ENCODE results near the gene NT5E. TPM values are rescaled to one million over a fixed set of nuclear protein-coding genes. Genes with fewer than 3 reads are reported as not detected.

The NT5E gene
- polyA plus RNA-seq, 1 experiment: 63.0 TPM

DNA sequence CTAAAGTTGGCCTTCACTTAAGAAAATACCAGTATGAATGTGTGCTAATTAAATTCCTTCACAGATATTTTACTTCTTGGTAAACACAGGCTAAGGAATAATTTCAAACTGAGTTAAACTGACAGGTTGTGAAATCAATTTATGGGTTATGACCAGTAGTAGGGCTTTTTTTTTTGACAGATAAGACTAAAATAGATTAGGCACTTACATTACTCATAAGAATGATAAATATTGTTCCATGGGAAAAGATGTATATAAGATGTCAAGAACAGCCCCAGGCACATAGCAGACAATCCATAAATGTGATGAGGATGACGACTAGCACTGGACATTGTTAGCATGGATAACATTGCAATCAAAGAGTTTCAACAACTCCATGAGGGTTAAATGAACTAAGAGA is 22.9 kb downstream of the NT5E start:
- DNase-seq (ENCODE audit: low read depth): no peak
- ChIA-PET POLR2A (no interaction called here), CTCF (interaction anchor here (3.4 kb wide), 1 partner anchor 11 kb away, joined by 28 read pairs; no protein-coding TSS in a partner anchor)
- Histone ChIP-seq H3K27me3 (ENCODE audit: control insufficient read depth, insufficient read depth, low read length) (no peaks in the 10 kb centered on the region), H3K36me3 (ENCODE audit: control insufficient read depth, insufficient read depth, low read length) (peaks cover 2% of the 10 kb centered on the region), H3K4me3 (ENCODE audit: low read depth, low read length) (no peak overlapping the region)
- TF ChIP-seq, protein P1, sequence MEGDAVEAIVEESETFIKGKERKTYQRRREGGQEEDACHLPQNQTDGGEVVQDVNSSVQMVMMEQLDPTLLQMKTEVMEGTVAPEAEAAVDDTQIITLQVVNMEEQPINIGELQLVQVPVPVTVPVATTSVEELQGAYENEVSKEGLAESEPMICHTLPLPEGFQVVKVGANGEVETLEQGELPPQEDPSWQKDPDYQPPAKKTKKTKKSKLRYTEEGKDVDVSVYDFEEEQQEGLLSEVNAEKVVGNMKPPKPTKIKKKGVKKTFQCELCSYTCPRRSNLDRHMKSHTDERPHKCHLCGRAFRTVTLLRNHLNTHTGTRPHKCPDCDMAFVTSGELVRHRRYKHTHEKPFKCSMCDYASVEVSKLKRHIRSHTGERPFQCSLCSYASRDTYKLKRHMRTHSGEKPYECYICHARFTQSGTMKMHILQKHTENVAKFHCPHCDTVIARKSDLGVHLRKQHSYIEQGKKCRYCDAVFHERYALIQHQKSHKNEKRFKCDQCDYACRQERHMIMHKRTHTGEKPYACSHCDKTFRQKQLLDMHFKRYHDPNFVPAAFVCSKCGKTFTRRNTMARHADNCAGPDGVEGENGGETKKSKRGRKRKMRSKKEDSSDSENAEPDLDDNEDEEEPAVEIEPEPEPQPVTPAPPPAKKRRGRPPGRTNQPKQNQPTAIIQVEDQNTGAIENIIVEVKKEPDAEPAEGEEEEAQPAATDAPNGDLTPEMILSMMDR (IDR thresholded peaks at IDR 0.05; ENCODE audit: insufficient read depth, low read depth, low read length): no peak

DNA sequence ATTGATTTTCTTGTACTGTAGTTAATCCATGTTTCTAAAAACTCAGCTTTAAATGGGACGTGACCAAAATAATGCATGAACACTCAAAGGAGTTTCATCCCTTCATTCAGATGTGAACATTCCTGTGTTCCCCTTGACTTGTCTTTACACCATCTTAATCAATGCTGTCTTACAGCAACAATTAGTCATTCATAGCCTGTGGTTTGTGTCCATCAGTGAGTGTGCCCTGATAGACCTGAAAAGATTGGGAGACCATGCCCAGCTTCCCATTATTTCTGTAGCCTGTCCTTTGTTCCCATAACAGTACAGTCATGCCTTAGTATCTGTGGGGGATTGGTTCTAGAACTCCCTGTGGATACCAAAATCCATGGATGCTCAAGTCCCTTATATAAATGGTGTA is 23.9 kb downstream of the NT5E start:
- H3K4me3 ChIP-seq (ENCODE audit: low read depth, low read length): no peak overlapping the region
- DNase-seq (ENCODE audit: low read depth): no peak
- TF ChIP-seq, protein P1 (IDR thresholded peaks at IDR 0.05; ENCODE audit: insufficient read depth, low read depth, low read length): no peak
- ChIA-PET CTCF (interaction anchor here (0.7 to 3.4 kb wide), 2 partner anchors 10 to 119 kb away, joined by 3 to 28 read pairs; no protein-coding TSS in a partner anchor), POLR2A (no interaction called here)
- H3K36me3 ChIP-seq (ENCODE audit: control insufficient read depth, insufficient read depth, low read length): peaks cover 2% of the 10 kb centered on the region
- H3K27me3 ChIP-seq (ENCODE audit: control insufficient read depth, insufficient read depth, low read length): no peaks in the 10 kb centered on the region

DNA sequence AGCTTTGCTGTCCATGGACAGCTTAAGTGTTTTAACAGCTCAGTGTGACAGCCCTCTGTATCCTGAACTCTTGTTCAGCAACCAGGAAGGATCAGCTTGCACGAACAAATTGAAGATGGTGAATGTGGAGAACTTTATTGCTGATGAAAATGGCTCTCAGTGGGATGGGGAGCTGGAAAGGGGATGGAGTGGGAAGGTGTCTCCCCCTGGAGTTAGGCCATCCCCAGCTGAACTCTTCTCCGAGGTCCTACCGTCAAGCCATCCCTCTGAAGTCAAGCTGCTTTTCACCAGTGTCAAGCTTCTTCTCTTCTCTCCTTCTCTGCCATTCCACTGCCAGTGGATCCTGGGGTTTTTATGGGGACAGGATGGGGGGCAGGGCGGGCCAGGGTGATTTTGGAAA is 26.6 kb downstream of the NT5E start:
- Histone ChIP-seq H3K36me3 (ENCODE audit: control insufficient read depth, insufficient read depth, low read length) (peaks cover 2% of the 10 kb centered on the region), H3K4me3 (ENCODE audit: low read depth, low read length) (no peak overlapping the region), H3K27me3 (ENCODE audit: control insufficient read depth, insufficient read depth, low read length) (no peaks in the 10 kb centered on the region)
- ChIA-PET POLR2A (no interaction called here), CTCF (interaction anchor here (1.6 kb wide), 1 partner anchor 121 kb away, joined by 6 read pairs; no protein-coding TSS in a partner anchor)
- TF ChIP-seq, protein P1 (IDR thresholded peaks at IDR 0.05; ENCODE audit: insufficient read depth, low read depth, low read length): no peak
- no peak for DNase-seq (ENCODE audit: low read depth)

DNA sequence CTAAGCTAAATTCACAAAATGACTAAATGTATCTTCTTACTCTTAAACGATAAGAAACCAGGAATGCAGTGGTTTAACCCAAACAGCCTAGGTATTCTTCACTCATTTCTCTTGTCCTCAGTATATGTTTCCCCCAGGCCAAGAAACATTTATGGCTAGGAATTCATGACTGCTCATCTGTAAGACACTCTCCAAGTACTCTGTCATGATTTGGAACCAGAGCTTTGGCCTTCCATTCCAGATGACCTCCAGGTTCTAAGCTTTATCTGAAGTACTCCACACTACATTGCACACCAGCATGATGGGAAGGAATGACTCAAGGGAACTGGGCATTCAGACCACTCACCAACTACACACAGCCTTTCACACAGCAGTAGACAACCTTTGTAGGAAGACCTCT is 29.3 kb downstream of the NT5E start:
- POLR2A ChIA-PET: no interaction called here
- H3K36me3 ChIP-seq (ENCODE audit: control insufficient read depth, insufficient read depth, low read length): peaks cover 2% of the 10 kb centered on the region

DNA sequence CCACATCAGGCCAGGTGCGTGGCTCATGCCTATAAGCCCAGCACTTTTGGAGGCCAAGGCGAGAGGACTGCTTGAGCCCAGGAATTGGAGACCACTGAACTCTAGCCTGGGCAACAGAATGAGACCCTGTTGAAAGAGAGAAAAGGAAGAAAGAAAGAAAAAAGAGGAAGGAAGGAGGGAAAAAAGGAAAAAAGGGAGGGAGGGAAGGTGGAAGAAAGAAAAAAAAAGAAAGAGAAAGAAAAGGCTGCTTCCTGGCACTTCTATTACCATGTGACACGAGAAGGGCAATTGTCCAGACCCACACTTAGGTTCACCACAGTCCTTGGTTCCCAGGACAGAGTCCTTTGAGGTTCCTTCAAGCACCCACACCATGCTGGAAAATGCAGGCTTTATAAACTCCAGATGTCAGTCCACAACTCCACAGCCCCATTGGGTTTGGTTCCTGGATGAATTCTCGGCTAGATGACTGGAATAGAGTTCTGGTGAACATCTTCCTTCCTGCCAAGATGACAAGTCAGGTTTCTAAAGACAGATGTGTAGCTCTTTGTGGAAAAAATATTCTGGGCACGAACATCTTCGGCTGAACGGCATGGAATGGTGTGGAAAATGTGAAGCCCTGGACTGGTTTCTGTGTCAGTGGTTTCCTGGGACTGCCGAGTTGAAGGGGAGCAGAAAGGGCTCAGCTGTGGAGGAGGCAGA is 32.5 kb downstream of the NT5E start:
- TF ChIP-seq, protein P1 (IDR thresholded peaks at IDR 0.05; ENCODE audit: insufficient read depth, low read depth, low read length): no peak
- Histone ChIP-seq H3K27me3 (ENCODE audit: control insufficient read depth, insufficient read depth, low read length) (no peaks in the 10 kb centered on the region), H3K4me3 (ENCODE audit: low read depth, low read length) (no peak overlapping the region), H3K36me3 (ENCODE audit: control insufficient read depth, insufficient read depth, low read length) (no peaks in the 10 kb centered on the region; the same call in 1 of the 2 replicates)
- ChIA-PET POLR2A (interaction anchor here (0.6 kb wide), 2 partner anchors 128 to 859 kb away, joined by 3 read pairs; no protein-coding TSS in a partner anchor), CTCF (interaction anchor here (0.6 to 4.5 kb wide), 34 partner anchors 8 to 206 kb away, joined by 3 to 81 read pairs (median 4); partner anchors contain the start of gene NT5E)
- DNase-seq (ENCODE audit: low read depth): no peak

More for the DNA sequence above, 29.3 kb downstream of the NT5E start:
- Histone ChIP-seq H3K27me3 (ENCODE audit: control insufficient read depth, insufficient read depth, low read length) (no peaks in the 10 kb centered on the region), H3K4me3 (ENCODE audit: low read depth, low read length) (no peak overlapping the region)
- no peak for DNase-seq (ENCODE audit: low read depth)
- TF ChIP-seq, protein P1 (IDR thresholded peaks at IDR 0.05; ENCODE audit: insufficient read depth, low read depth, low read length): no peak
- CTCF ChIA-PET: interaction anchor here (1.1 to 4.2 kb wide), 4 partner anchors 21 to 124 kb away, joined by 3 to 26 read pairs (median 5); partner anchors contain the start of gene NT5E
